Endodermal cell (in vitro differentiated cells): Measurements from ENCODE around the gene MAST1. TPM values are rescaled to one million over a fixed set of nuclear protein-coding genes. Genes with fewer than 3 reads are reported as not detected.
A peak's percentile ranks its signal among the peaks of the same experiment; 100 is the strongest.

Experiments
- DNase-seq: peaks from one replicate; pipeline ENCODE4 v3.0.0-alpha.2; 2017
- H3K27ac ChIP-seq: 2 replicates; pipeline ENCODE4 v1.5.1; 2013; ENCODE audit warnings: mild to moderate bottlenecking, low read depth, low read length, moderate library complexity
- H3K27me3 ChIP-seq: 2 replicates; pipeline ENCODE4 v1.6.1; 2013; ENCODE audit warnings: mild to moderate bottlenecking, low read length, moderate library complexity; ENCODE audit not compliant: insufficient read depth, control insufficient read depth, poor library complexity, severe bottlenecking
- H3K36me3 ChIP-seq: 2 replicates; pipeline ENCODE4 v1.7.0; 2013; ENCODE audit warnings: mild to moderate bottlenecking, low read length, moderate library complexity; ENCODE audit not compliant: control insufficient read depth, insufficient read depth
- H3K4me1 ChIP-seq: one replicate; pipeline ENCODE4 v1.7.0; 2013; ENCODE audit warnings: low read length; ENCODE audit not compliant: control insufficient read depth, insufficient read depth
- H3K4me3 ChIP-seq: 2 replicates; pipeline ENCODE4 v1.5.1; 2013; ENCODE audit warnings: mild to moderate bottlenecking, low read length, moderate library complexity
- H3K9ac ChIP-seq: 2 replicates; pipeline ENCODE4 v1.6.1; 2013; ENCODE audit warnings: mild to moderate bottlenecking, low read length, moderate library complexity; ENCODE audit not compliant: poor library complexity, severe bottlenecking; ENCODE audit errors: extremely low read depth
- H3K9me3 ChIP-seq: 2 replicates; pipeline ENCODE4 v1.6.1; 2013; ENCODE audit warnings: mild to moderate bottlenecking, low read length, moderate library complexity; ENCODE audit not compliant: control insufficient read depth
- H3K27ac Mint-ChIP-seq: 2 replicates; pipeline ENCODE4 v1.8.0; 2020; ENCODE audit warnings: mixed read lengths
- H3K27me3 Mint-ChIP-seq: 2 replicates; pipeline ENCODE4 v1.8.0; 2021; ENCODE audit warnings: mild to moderate bottlenecking, mixed read lengths; ENCODE audit not compliant: insufficient read depth
- H3K36me3 Mint-ChIP-seq: 2 replicates; pipeline ENCODE4 v1.8.0; 2020; ENCODE audit warnings: low read depth, mixed read lengths
- H3K4me1 Mint-ChIP-seq: 2 replicates; pipeline ENCODE4 v1.8.0; 2020; ENCODE audit warnings: mixed read lengths
- H3K4me3 Mint-ChIP-seq: 2 replicates; pipeline ENCODE4 v1.8.0; 2020; ENCODE audit warnings: mild to moderate bottlenecking, moderate library complexity, mixed read lengths
- H3K9me3 Mint-ChIP-seq: 2 replicates; pipeline ENCODE4 v1.8.0; 2020; ENCODE audit warnings: mild to moderate bottlenecking, mixed read lengths
- WGBS, 2 experiments: methylation state at CpG; one replicate each; pipeline versions ENCODE4 v1.1.5 to v1.1.7; 2013; ENCODE audit warnings: missing lambda C conversion rate in 2 of 2, mixed read lengths in 1 of 2; ENCODE audit not compliant: insufficient coverage in 1 of 2, insufficient read length in 1 of 2; 5-methylcytosine and 5-hydroxymethylcytosine counted together
- total RNA-seq, 2 donors: library from RNA; stranded (reverse); fragmentation: NEBNext Ultra II Directional in 1 of 2; extraction: Animal tissue kit (Norgen Biotek cat#: 25700) in 1 of 2; gene quantifications; 2 replicates in 1 of 2; 3 replicates in 1 of 2; pipeline ENCODE4 v1.2.1, GENCODE V29; 2021
- TF ChIP-seq, protein P1 (sequence below): fragments of 200-600 bp; sonication (generic); conservative IDR thresholded peaks from 2 replicates; pipeline ENCODE4 v1.5.0; 2021; ENCODE audit warnings: antibody characterized with exemption, mild to moderate bottlenecking

The MAST1 gene
- total RNA-seq, 2 donors from 2014 or later, result 6.9 to 18.5 TPM

DNA sequence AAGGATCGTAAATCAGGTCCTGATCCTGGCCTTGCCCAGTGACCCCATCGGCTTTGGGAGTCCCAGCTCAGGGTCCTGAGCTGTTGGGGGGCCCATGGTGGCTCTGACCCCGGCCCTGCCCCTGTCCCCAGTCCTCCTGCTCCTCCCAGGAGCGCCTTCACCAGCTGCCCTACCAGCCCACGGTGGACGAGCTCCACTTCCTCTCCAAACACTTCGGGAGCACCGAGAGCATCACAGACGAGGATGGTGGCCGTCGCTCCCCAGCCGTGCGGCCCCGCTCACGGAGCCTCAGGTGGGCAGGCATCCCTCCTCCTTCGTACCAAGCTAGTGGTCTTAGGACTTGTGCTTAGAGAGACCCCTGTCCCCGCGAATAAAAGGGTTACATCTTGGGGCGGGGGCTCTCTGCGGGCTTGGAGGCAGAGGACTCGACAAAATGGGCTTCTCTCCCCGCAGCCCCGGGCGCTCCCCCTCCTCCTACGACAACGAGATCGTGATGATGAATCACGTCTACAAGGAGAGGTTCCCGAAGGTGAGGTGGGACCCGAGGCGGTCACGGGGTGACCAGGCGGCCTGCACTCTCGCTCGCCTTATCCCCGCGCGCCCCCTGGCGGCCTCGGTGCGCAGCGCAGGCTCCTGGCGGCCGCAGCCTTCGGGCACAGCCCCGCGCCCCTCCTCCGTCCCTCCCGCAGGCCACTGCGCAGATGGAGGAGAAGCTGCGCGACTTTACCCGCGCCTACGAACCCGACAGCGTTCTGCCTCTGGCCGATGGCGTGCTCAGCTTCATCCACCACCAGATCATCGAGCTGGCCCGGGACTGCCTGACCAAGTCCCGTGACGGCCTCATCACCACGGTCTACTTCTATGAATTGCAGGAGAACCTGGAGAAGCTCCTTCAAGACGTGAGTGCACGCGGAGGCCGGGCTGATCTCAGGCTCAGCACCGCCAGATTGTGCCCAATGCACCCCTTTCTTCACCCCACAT lies 9.1 kb downstream of the MAST1 start:
- peak overlapping the region; percentile 35 for H3K27ac Mint-ChIP-seq
- no peaks in the 10 kb centered on the region for H3K9me3 ChIP-seq
- no peak overlapping the region for H3K4me3 ChIP-seq
- H3K4me1 ChIP-seq, result no peaks in the 10 kb centered on the region
- H3K36me3 Mint-ChIP-seq, result no peaks in the 10 kb centered on the region
- peaks cover 31% of the 10 kb centered on the region for H3K27me3 Mint-ChIP-seq
- WGBS, 2 experiments, result 32 to 48% methylated on average over 35 to 69 of the region's 69 CpGs
- H3K27me3 ChIP-seq, result peaks cover 4% of the 10 kb centered on the region
- H3K9ac ChIP-seq, result no peak overlapping the region
- H3K4me3 Mint-ChIP-seq, result peak overlapping the region; percentile 26
- DNase-seq, result peak; percentile 98
- H3K9me3 Mint-ChIP-seq, result no peaks in the 10 kb centered on the region
- TF ChIP-seq, protein P1, sequence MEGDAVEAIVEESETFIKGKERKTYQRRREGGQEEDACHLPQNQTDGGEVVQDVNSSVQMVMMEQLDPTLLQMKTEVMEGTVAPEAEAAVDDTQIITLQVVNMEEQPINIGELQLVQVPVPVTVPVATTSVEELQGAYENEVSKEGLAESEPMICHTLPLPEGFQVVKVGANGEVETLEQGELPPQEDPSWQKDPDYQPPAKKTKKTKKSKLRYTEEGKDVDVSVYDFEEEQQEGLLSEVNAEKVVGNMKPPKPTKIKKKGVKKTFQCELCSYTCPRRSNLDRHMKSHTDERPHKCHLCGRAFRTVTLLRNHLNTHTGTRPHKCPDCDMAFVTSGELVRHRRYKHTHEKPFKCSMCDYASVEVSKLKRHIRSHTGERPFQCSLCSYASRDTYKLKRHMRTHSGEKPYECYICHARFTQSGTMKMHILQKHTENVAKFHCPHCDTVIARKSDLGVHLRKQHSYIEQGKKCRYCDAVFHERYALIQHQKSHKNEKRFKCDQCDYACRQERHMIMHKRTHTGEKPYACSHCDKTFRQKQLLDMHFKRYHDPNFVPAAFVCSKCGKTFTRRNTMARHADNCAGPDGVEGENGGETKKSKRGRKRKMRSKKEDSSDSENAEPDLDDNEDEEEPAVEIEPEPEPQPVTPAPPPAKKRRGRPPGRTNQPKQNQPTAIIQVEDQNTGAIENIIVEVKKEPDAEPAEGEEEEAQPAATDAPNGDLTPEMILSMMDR, result peak; percentile 100
- no peaks in the 10 kb centered on the region for H3K4me1 Mint-ChIP-seq
- H3K27ac ChIP-seq, result no peak overlapping the region
- no peaks in the 10 kb centered on the region for H3K36me3 ChIP-seq

DNA sequence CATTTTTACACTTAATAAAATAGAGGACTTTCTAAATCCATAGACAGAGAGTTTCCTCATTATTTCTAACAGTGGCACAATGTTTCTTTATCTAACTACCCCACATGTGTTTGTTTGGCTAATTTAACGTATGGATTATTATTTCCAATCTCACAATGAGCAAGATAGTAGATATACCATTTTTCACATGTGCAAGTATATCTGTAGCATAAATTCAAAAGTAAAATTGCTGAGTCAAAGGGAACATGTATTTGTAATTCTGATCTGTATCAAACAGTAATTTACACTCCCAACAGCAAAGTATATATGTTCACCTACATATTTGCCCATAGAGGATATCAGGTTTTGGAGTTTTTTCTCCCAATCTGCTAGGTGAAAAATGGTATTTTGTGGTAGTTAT lies 18.3 kb downstream of the MAST1 start:
- Histone ChIP-seq H3K4me1 (no peaks in the 10 kb centered on the region), H3K36me3 (no peaks in the 10 kb centered on the region), H3K4me3 (no peak overlapping the region), H3K9ac (no peak overlapping the region), H3K27me3 (no peaks in the 10 kb centered on the region), H3K9me3 (no peaks in the 10 kb centered on the region), H3K27ac (no peak overlapping the region)
- Mint-ChIP-seq H3K27ac (no peak overlapping the region), H3K4me1 (no peaks in the 10 kb centered on the region), H3K9me3 (peaks cover 3% of the 10 kb centered on the region), H3K36me3 (peaks cover 8% of the 10 kb centered on the region), H3K27me3 (no peaks in the 10 kb centered on the region), H3K4me3 (no peak overlapping the region)
- DNase-seq, result no peak
- WGBS, 2 experiments, result no CpG with 5 or more reads among the region's 1 CpG
- TF ChIP-seq, protein P1, result no peak

DNA sequence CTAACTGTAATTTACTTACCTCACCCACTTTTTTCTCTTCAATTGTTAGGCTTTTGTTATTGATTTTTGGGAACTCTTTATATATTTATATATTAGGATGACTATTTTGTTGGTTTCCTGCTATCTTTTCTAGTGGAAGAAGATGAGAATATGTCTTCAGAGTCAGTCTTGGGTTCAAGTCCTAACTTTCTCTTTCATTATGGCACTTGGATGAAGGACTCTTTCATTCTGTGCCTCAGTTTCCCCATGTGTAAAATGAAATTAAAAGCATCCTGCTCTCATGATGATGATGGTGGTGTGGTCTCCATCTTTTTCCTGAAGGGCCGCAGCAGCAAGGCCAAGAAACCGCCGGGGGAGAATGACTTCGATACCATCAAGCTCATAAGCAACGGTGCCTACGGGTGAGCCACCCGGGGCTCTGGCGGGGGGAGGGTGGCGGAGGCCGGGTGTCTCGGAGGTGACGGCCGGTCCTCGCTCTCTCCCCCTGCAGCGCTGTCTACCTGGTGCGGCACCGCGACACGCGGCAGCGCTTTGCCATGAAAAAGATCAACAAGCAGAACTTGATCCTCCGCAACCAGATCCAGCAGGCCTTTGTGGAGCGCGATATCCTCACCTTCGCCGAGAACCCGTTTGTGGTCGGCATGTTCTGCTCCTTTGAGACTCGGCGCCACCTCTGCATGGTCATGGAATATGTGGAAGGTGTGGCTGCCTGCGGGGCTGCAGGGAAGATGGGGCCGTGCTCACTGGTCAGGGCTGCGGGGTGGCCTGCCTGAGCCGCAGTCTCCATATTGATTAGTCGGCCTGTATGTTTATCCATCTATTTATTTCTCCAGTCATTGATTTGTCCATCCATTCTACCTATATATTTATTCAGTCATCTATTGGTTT lies 20.0 kb downstream of the MAST1 start:
- no peak overlapping the region for H3K4me3 ChIP-seq
- Mint-ChIP-seq H3K4me3 (no peak overlapping the region), H3K36me3 (peaks cover 8% of the 10 kb centered on the region), H3K27ac (no peak overlapping the region), H3K9me3 (peaks cover 3% of the 10 kb centered on the region), H3K4me1 (no peaks in the 10 kb centered on the region), H3K27me3 (peaks cover 2% of the 10 kb centered on the region)
- H3K9me3 ChIP-seq, result no peaks in the 10 kb centered on the region
- no peak overlapping the region for H3K9ac ChIP-seq
- 95 to 96% methylated on average over 24 to 35 of the region's 35 CpGs for WGBS, 2 experiments
- no peaks in the 10 kb centered on the region for H3K36me3 ChIP-seq
- no peaks in the 10 kb centered on the region for H3K27me3 ChIP-seq
- H3K27ac ChIP-seq, result no peak overlapping the region
- DNase-seq, result no peak
- no peaks in the 10 kb centered on the region for H3K4me1 ChIP-seq
- TF ChIP-seq, protein P1, result no peak
